Left lung (tissue), 10 donors: ENCODE measurements around the gene FCHSD1. TPM values are rescaled to one million over a fixed set of nuclear protein-coding genes. Genes with fewer than 3 reads are reported as not detected.

Source experiments
- ATAC-seq: fragments of 200-7000 bp; cut with Tn5 transposase; one replicate; pipeline ENCODE4 v1.9.1; 2020; ENCODE audit warnings: moderate library complexity
- DNase-seq, 4 donors: peaks; one replicate each; pipeline ENCODE4 v3.0.0-alpha.2; 2013 to 2020
- H3K27ac ChIP-seq, 2 donors: fragments of 200-600 bp; sonication (generic) in 1 of 2; one replicate each; pipeline versions ENCODE4 v1.5.0 to v1.8.0; 2020 to 2021
- H3K27me3 ChIP-seq, 2 donors: fragments of 200-600 bp; sonication (generic) in 1 of 2; one replicate each; pipeline versions ENCODE4 v1.5.0 to v1.8.0; 2020 to 2021
- H3K36me3 ChIP-seq, 2 donors: fragments of 200-600 bp; sonication (generic) in 1 of 2; one replicate each; pipeline versions ENCODE4 v1.5.0 to v1.8.0; 2020 to 2021
- H3K4me1 ChIP-seq, 2 donors: fragments of 200-600 bp; one replicate each; pipeline ENCODE4 v1.8.0; 2021
- H3K4me3 ChIP-seq, 2 donors: fragments of 200-600 bp; sonication (generic) in 1 of 2; one replicate each; pipeline versions ENCODE4 v1.5.0 to v1.8.0; 2020 to 2021; ENCODE audit warnings: mild to moderate bottlenecking in 1 of 2
- H3K9me3 ChIP-seq, 2 donors: fragments of 200-600 bp; sonication (generic) in 1 of 2; one replicate each; pipeline versions ENCODE4 v1.5.0 to v1.8.0; 2020 to 2021
- CTCF ChIP-seq, 2 donors: fragments of 200-600 bp; sonication (generic) in 1 of 2; IDR thresholded peaks; one replicate each; pipeline versions ENCODE4 v1.5.0 to v1.8.0; 2021; ENCODE audit warnings: antibody characterized with exemption in 2 of 2
- intact Hi-C, 2 donors: fragments of 100-400 bp; cut with DNase I; formaldehyde crosslinking; loops; one replicate each; pipeline versions ENCODE4 v1.11.2 to v1.14.2; 2022
- polyA plus RNA-seq, 6 donors: library from polyadenylated mRNA; unstranded; fragments of 120-200 nt; gene quantifications; one replicate each; pipeline ENCODE4 v1.2.1, GENCODE V29; 2013; ENCODE audit not compliant: insufficient read length in 6 of 6
- total RNA-seq, 2 donors: library from RNA; stranded (reverse); fragmentation: NEBNext Ultra II Directional; extraction: Animal tissue kit (Norgen Biotek cat#: 25700); gene quantifications; one replicate each; pipeline ENCODE4 v1.2.1, GENCODE V29; 2021
- donor health status: DM: no; HTN: yes; CAD: no.
- donor health status: DM: no; HTN: no; CAD: no.

FCHSD1 gene
- total and polyA plus RNA-seq, 8 donors: 17.4 to 29.7 (median 21.3) TPM

- Histone ChIP-seq H3K4me3 (peak within 1 kb of the TSS; percentile 46 to 60), H3K27me3 (no peaks in the 10 kb centered on the region), H3K4me1 (peaks cover 3 to 49% of the 10 kb centered on the region in 2 donors), H3K9me3 (no peaks in the 10 kb centered on the region), H3K36me3 (peaks cover 0 to 15% of the 10 kb centered on the region in 2 donors), H3K27ac (peak within 1 kb of the TSS; percentile 85 to 94)
- intact Hi-C loops: no loop called here
- DNase-seq (peak; percentile 79 to 99 (median 91)), ATAC-seq (peak; percentile 96)
- TF ChIP-seq CTCF (IDR thresholded peaks at IDR 0.05): no peak
Measured at GRCh38 chr5:141681695-141682641, 30.8 kb upstream of the FCHSD1 start, which contains the start of gene ARAP3. Gene ARAP3, minus strand, starts transcription at chr5:141682230. Its CDS starts 1,744 bp downstream, at chr5:141680486.

GRCh38 chr5:141681295-141681694, 30.1 kb upstream of the FCHSD1 start:
- intact Hi-C loops: no loop called here
- Histone ChIP-seq H3K27me3 (no peaks in the 10 kb centered on the region), H3K4me3 (peak overlapping the region; percentile 46 to 60), H3K4me1 (peaks cover 3 to 49% of the 10 kb centered on the region in 2 donors), H3K9me3 (no peaks in the 10 kb centered on the region), H3K27ac (peak overlapping the region; percentile 85 to 94), H3K36me3 (peaks cover 0 to 15% of the 10 kb centered on the region in 2 donors)
- DNase-seq: no peak
- ATAC-seq: no peak
- no peak for TF ChIP-seq CTCF (IDR thresholded peaks at IDR 0.05)

GRCh38 chr5:141680751-141681201, 29.6 kb upstream of the FCHSD1 start:
- intact Hi-C loops: no loop called here
- peak in 2 of 4 donors; percentile 52 to 59 for DNase-seq
- H3K4me3 ChIP-seq: peak overlapping the region in 1 of 2 donors; percentile 60

DNA sequence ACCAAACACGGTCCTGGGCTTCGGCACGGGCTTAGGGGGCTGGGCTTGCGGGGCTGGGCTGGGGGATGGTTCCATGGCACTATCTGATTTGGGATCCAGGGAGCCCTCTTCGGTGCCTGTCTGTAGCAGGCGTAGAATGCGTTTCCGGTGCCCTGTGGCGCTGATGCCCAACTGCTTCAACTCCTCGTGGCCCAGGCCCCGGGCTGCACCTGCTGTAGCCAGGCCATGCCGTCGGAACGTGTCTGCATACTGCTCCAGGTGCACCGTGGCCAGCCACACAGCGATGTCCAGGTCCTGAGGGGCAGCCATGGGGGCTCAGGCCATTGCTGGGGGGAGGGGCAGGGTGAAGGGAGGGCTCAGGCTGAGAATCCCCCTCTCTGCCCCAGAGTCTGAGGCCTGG, 29.0 kb upstream of the FCHSD1 start:
- peak overlapping the region in 1 of 2 donors; percentile 60 for H3K4me3 ChIP-seq
- H3K4me1 ChIP-seq: peaks cover 3 to 49% of the 10 kb centered on the region in 2 donors
- no peak for DNase-seq
- intact Hi-C loops: no loop called here
- no peak for TF ChIP-seq CTCF (IDR thresholded peaks at IDR 0.05)
- peaks cover 0 to 15% of the 10 kb centered on the region in 2 donors for H3K36me3 ChIP-seq
- H3K27ac ChIP-seq: peak overlapping the region; percentile 2 to 94
- no peaks in the 10 kb centered on the region for H3K9me3 ChIP-seq
- no peak for ATAC-seq
- H3K27me3 ChIP-seq: no peaks in the 10 kb centered on the region

More at GRCh38 chr5:141680751-141681201, 29.6 kb upstream of the FCHSD1 start:
- Histone ChIP-seq H3K27ac (peak overlapping the region; percentile 85 to 94), H3K27me3 (no peaks in the 10 kb centered on the region), H3K9me3 (no peaks in the 10 kb centered on the region), H3K36me3 (peaks cover 0 to 15% of the 10 kb centered on the region in 2 donors), H3K4me1 (peaks cover 3 to 49% of the 10 kb centered on the region in 2 donors)
- no peak for TF ChIP-seq CTCF (IDR thresholded peaks at IDR 0.05)
- peak; percentile 6 for ATAC-seq

DNA sequence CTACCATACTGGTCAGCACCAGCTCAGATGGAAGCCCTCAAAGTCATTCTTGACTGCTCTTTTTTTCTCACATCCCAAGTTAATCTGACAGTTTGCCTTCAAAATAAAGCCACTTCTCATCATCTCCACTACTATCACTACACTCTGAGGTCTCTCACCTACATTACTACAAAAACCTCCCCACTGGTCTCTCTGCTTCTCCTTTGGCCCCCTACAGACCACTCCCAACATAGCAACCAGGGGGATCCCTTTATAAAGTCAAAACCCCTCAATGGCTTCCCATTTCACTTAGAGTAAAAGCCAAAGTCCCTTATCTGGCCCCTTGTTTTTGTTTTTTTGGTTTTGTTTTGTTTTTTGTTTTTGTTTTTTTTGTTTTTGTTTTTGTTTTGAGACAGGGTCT, 26.2 kb upstream of the FCHSD1 start:
- no peak for ATAC-seq
- H3K9me3 ChIP-seq: no peaks in the 10 kb centered on the region
- H3K4me1 ChIP-seq: peaks cover under 1 to 32% of the 10 kb centered on the region in 2 donors
- no peak overlapping the region for H3K4me3 ChIP-seq
- intact Hi-C loops: no loop called here
- peaks cover 0 to 35% of the 10 kb centered on the region in 2 donors for H3K36me3 ChIP-seq
- no peak overlapping the region for H3K27ac ChIP-seq
- DNase-seq: no peak
- no peak for TF ChIP-seq CTCF (IDR thresholded peaks at IDR 0.05)
- no peaks in the 10 kb centered on the region for H3K27me3 ChIP-seq
